Thoracic aorta (tissue), 2 donors: ENCODE measurements around the gene ASTN2. TPM values are rescaled to one million over a fixed set of nuclear protein-coding genes. Genes with fewer than 3 reads are reported as not detected.
A peak's percentile ranks its signal among the peaks of the same experiment; 100 is the strongest.

Source experiments
- ATAC-seq: fragments of 150-250 bp; one replicate; pipeline ENCODE4 v1.8.0; 2017; ENCODE audit warnings: low read depth; ENCODE audit not compliant: insufficient number of reproducible peaks, low FRiP score
- DNase-seq: peaks from one replicate; pipeline ENCODE4 v3.0.0-alpha.2; 2020; ENCODE audit warnings: low spot score
- H3K27ac ChIP-seq, 2 donors: fragments of 200-600 bp; sonication (generic); 1 replicate in 1 of 2; 2 replicates in 1 of 2; pipeline ENCODE4 v1.5.1; 2016; ENCODE audit warnings: mild to moderate bottlenecking in 2 of 2, moderate library complexity in 2 of 2
- H3K27me3 ChIP-seq: fragments of 200-600 bp; sonication (generic); replicated peaks from 2 replicates; pipeline ENCODE4 v1.6.0; 2016; ENCODE audit warnings: mild to moderate bottlenecking; ENCODE audit not compliant: insufficient read depth
- H3K36me3 ChIP-seq: fragments of 200-600 bp; sonication (generic); one replicate; pipeline ENCODE4 v1.5.1; 2016
- H3K4me1 ChIP-seq, 2 donors: fragments of 200-600 bp; sonication (generic); 1 replicate in 1 of 2; 2 replicates in 1 of 2; pipeline versions ENCODE4 v1.5.1 to v1.6.0; 2016; ENCODE audit warnings: low read depth in 2 of 2, mild to moderate bottlenecking in 1 of 2; ENCODE audit not compliant: control insufficient read depth in 1 of 2
- H3K4me3 ChIP-seq: fragments of 200-600 bp; sonication (generic); 2 replicates; pipeline ENCODE4 v1.5.1; 2016; ENCODE audit warnings: mild to moderate bottlenecking
- H3K9me3 ChIP-seq: fragments of 200-600 bp; sonication (generic); 2 replicates; pipeline ENCODE4 v1.5.1; 2016
- total RNA-seq, 2 donors: library from RNA; depleted of rRNA; stranded (reverse); fragments of >200 nt; gene quantifications; one replicate each; pipeline versions ENCODE4 v1.1.0 to v1.2.3, GENCODE V29; 2016
- TF ChIP-seq, protein P1 (sequence below): fragments of 200-600 bp; sonication (generic); IDR thresholded peaks from one replicate; pipeline ENCODE4 v1.5.1; 2019; ENCODE audit warnings: antibody characterized with exemption

Gene ASTN2
- total RNA-seq, 2 donors from 2014 or later, result 6.8 to 7.1 TPM

DNA sequence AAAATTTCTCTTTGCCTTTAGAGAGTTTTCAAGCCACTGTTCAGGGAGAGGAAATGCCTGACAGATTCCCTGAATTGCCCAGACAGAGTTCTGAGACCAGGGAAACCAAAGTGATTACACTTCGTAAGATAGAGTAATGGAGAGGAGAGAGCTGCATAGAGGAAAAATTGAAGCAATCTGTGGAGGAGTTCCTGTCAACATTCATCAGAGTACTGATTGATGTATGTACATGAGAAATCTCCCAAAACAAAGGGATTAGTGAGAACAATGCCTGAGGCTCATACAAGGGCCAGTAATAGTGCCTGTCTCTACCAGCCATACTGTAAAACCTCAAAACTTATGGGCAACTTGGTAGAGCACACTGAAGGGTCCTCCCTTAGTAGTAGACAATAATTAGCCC, 806.8 kb downstream of the ASTN2 start:
- no peak overlapping the region for H3K4me3 ChIP-seq
- ATAC-seq, result no peak
- DNase-seq, result no peak
- H3K27ac ChIP-seq, result no peak overlapping the region
- TF ChIP-seq, protein P1, sequence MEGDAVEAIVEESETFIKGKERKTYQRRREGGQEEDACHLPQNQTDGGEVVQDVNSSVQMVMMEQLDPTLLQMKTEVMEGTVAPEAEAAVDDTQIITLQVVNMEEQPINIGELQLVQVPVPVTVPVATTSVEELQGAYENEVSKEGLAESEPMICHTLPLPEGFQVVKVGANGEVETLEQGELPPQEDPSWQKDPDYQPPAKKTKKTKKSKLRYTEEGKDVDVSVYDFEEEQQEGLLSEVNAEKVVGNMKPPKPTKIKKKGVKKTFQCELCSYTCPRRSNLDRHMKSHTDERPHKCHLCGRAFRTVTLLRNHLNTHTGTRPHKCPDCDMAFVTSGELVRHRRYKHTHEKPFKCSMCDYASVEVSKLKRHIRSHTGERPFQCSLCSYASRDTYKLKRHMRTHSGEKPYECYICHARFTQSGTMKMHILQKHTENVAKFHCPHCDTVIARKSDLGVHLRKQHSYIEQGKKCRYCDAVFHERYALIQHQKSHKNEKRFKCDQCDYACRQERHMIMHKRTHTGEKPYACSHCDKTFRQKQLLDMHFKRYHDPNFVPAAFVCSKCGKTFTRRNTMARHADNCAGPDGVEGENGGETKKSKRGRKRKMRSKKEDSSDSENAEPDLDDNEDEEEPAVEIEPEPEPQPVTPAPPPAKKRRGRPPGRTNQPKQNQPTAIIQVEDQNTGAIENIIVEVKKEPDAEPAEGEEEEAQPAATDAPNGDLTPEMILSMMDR, result no peak
- H3K27me3 ChIP-seq, result no peaks in the 10 kb centered on the region
- no peaks in the 10 kb centered on the region for H3K9me3 ChIP-seq
- H3K4me1 ChIP-seq, result peaks cover 0 to 17% of the 10 kb centered on the region in 2 donors
- H3K36me3 ChIP-seq, result no peaks in the 10 kb centered on the region

DNA sequence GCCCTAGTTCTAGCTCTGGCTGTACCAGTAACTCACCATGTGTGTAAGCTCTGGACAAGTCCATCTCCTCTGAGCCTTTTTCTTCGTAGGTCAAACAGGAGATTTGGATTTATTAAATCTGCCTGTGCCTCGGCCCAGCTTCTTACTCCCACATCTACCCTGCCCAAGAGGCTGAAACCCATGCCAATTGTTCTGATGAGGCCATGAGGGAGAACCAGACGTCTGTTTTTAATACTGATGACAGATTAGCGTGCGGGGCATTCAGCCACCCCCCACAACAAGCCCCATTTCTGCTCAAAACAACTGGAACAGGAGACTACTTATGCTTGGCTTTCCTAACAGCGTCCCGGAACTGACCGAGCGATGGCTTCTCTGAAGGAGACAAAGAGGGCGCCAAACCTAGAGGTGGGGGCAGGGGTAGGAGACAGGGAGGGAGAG, 808.9 kb downstream of the ASTN2 start:
- TF ChIP-seq, protein P1, result no peak
- Histone ChIP-seq H3K4me1 (peaks cover 0 to 17% of the 10 kb centered on the region in 2 donors), H3K36me3 (no peaks in the 10 kb centered on the region), H3K27me3 (no peaks in the 10 kb centered on the region), H3K4me3 (peak overlapping the region; percentile 23), H3K27ac (peak overlapping the region; percentile 36 to 45), H3K9me3 (no peaks in the 10 kb centered on the region)
- no peak for DNase-seq
- peak; percentile 41 for ATAC-seq

DNA sequence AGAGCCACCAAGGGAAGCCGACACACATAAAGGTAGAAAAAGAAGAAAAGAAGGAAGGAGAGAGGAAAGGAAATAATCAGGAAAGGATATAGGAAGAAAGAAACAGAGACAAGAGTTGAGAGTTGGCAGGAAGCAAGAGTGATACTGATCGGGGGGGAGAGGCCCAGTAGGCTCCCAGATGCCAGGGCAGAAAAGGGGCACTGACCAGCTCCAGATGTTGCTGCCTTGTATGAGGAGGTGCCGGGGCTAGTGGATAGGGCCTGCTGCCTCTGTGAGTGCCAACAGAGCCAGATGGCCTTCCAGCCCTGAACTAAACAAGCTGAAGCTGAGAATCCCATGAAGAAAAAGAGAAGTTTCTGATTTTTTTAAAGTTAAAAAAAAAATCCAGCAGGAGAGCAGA, 809.8 kb downstream of the ASTN2 start:
- no peak overlapping the region for H3K27ac ChIP-seq
- ATAC-seq, result no peak

DNA sequence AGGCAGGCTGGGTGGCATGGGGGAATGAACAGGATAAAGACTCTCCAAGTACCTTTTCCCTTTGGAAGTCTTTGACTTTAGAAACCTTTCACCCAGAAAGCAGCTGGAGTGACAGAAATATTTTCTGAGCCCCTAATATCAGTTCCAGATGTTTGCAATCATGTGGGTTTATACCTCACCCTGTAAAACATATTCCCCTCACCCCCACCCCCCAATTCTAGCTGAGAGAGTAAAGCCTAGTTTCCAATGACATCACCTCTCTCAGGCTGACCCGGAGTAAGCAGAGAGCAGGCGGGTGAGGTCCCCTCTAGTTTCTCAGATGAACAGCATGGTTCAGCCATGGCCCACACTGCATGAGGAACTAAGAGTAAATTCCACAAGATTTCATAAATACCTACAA, 810.6 kb downstream of the ASTN2 start:
- no peaks in the 10 kb centered on the region for H3K27me3 ChIP-seq
- ATAC-seq (no peak), DNase-seq (no peak)
- no peaks in the 10 kb centered on the region for H3K9me3 ChIP-seq
- TF ChIP-seq, protein P1, result no peak
- no peaks in the 10 kb centered on the region for H3K36me3 ChIP-seq
- H3K4me1 ChIP-seq, result peaks cover 0 to 17% of the 10 kb centered on the region in 2 donors
- H3K27ac ChIP-seq, result no peak overlapping the region
- H3K4me3 ChIP-seq, result no peak overlapping the region

More for the DNA sequence above, 809.8 kb downstream of the ASTN2 start:
- no peak for DNase-seq
- H3K4me3 ChIP-seq, result no peak overlapping the region
- H3K36me3 ChIP-seq, result no peaks in the 10 kb centered on the region
- no peaks in the 10 kb centered on the region for H3K9me3 ChIP-seq
- peaks cover 0 to 17% of the 10 kb centered on the region in 2 donors for H3K4me1 ChIP-seq
- TF ChIP-seq, protein P1, result no peak
- H3K27me3 ChIP-seq, result no peaks in the 10 kb centered on the region

DNA sequence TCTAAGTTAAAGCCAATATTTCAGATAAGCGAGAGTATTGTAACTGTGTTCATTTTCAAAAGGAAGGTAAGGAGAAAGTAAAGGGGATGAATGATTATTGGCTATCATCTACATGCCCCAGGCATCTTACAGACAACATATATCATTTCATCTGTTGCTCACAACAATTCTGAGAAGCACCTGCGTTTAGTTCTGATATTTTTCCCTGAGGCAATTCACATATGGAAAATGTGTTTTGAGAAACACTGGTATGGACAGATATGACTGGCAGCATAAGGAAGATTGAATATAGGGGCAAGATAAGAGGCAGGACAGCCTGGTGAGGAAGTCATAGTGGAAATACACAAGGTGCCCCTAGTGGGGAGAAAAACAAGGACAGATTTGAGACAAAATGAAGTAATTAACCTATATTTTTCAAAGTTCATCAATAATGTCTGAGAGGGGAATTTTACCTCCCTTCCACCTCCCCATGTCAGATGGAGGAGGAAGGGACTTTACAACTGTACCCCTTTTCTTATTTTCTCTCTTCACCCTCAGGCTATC, 815.4 kb downstream of the ASTN2 start:
- TF ChIP-seq, protein P1, result no peak
- Histone ChIP-seq H3K27me3 (no peaks in the 10 kb centered on the region), H3K4me1 (no peaks in the 10 kb centered on the region), H3K4me3 (no peak overlapping the region), H3K36me3 (no peaks in the 10 kb centered on the region), H3K9me3 (no peaks in the 10 kb centered on the region), H3K27ac (no peak overlapping the region)
- no peak for ATAC-seq
- DNase-seq, result no peak
